ENCODE measurements around the gene WDR27. TPM values are rescaled to one million over a fixed set of nuclear protein-coding genes. Genes with fewer than 3 reads are reported as not detected.
A peak's percentile ranks its signal among the peaks of the same experiment; 100 is the strongest.
"Not testable (repeated sequence)": the region's sequence is repeated elsewhere in the genome, so short reads cannot be mapped to it uniquely, and the experiment has no call there.

Gene WDR27
- total RNA-seq, 1 donor from 2014 or later = 24.0 TPM

GRCh38 chr6:169617562-169617961 lies 84.3 kb downstream of the WDR27 start:
- no peak for DNase-seq (ENCODE audit: low read depth, low spot score)

DNA sequence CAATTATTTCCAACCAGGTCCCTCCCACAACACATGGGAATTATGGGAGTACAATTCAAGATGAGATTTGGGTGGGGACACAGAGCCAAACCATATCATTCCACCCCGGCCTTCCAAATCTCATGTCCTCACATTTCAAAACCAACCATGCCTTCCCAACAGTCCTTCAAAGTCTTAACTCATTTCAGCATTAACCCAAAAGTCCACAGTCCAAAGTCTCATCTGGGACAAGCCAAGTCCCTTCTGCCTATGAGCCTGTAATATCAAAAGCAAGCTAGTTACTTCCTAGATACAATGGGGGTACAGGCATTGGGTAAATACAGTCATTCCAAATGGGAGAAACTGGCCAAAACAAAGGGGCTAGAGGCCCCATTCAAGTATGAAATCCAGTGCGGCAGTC lies 93.2 kb downstream of the WDR27 start:
- not testable (repeated sequence) for DNase-seq (ENCODE audit: low read depth, low spot score)

DNA sequence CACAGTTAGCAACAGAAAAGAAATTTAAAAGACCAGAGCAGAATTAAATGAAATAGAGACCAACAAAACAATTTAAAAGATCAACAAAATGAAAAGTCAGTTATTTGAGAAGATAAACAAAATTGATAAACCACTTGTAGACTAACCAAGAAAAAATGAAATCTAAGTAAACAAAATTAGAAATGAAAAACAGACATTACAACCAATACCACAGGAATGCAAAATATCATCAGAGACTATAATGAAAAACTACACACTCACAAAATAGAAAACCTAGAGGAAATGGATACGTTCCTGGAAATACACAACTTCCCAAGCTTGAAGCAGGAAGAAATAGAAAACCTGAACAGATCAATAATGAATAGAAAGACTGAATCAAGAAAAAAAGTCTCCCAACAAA lies 97.8 kb downstream of the WDR27 start:
- DNase-seq (ENCODE audit: low read depth, low spot score) = no peak

DNA sequence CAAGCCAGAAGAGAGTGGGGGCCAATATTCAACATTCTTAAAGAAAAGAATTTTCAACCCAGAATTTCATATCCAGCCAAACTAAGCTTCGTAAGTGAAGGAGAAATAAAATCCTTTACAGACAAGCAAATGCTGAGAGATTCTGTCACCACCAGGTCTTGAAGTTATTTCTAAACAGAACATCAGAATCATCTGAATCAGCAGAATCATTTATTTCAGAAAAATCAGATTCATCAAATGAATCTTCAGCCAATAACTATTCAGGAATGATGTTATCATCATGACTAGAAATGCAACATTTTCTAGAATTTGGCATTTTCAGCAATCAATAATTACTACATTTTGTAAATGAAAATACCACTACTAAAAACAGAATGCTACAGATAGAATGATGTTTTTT lies 100.7 kb downstream of the WDR27 start:
- not testable (repeated sequence) for DNase-seq (ENCODE audit: low read depth, low spot score)

- no peak for DNase-seq (ENCODE audit: low read depth, low spot score)
Measured at GRCh38 chr6:169592558-169592957, 109.3 kb downstream of the WDR27 start.

GRCh38 chr6:169591616-169592015 lies 110.2 kb downstream of the WDR27 start:
- DNase-seq (ENCODE audit: low read depth, low spot score) = no peak

- no peak for DNase-seq (ENCODE audit: low read depth, low spot score)
Measured at GRCh38 chr6:169590376-169590939, 111.4 kb downstream of the WDR27 start.

DNA sequence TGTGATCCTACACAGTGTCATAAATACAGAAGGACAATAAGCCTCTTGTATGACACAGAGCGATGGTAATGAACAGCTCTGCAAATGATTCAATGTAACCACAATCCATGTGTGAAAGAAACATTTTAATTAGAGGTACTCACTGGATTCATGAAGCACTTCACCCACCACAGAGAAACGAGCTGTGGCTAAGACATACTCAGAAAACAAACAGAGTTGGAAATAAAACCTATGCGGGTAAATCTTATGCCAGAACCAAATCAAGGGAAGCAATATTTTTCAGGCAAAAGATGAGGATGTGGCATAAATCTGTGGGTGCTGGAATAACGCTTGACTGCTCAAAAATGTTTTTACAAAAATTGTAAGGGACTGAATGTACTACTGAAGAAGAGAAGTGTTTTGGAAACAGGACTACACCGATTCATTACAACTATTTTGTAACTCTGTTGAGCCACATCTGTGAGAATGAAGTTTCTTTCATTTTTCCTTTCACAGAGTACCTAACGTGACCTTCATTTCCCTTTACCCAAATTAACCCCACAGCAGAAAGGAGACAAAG lies 112.1 kb downstream of the WDR27 start:
- no peak for DNase-seq (ENCODE audit: low read depth, low spot score)

DNA sequence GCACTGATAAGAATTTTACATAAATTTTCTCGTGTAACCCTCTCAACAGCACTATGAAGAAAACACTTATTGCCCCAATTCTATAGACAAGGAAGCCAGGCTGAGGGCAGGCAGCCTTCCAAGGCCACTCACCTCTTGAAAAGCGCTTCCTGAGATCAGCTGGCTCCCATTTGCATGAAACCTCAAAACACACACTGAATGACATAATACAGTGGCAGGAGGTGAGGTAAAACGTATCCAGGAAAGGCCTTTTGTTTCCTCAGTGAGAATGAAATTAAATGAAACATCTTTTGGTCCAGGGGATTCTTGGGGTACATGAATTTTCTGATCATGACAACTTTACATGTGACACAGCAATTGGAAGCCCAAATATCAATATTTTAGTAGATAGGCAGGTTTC lies 112.5 kb downstream of the WDR27 start:
- DNase-seq (ENCODE audit: low read depth, low spot score) = peak; percentile 56

- DNase-seq (ENCODE audit: low read depth, low spot score) = no peak
Measured at GRCh38 chr6:169587975-169588374, 113.9 kb downstream of the WDR27 start.

DNA sequence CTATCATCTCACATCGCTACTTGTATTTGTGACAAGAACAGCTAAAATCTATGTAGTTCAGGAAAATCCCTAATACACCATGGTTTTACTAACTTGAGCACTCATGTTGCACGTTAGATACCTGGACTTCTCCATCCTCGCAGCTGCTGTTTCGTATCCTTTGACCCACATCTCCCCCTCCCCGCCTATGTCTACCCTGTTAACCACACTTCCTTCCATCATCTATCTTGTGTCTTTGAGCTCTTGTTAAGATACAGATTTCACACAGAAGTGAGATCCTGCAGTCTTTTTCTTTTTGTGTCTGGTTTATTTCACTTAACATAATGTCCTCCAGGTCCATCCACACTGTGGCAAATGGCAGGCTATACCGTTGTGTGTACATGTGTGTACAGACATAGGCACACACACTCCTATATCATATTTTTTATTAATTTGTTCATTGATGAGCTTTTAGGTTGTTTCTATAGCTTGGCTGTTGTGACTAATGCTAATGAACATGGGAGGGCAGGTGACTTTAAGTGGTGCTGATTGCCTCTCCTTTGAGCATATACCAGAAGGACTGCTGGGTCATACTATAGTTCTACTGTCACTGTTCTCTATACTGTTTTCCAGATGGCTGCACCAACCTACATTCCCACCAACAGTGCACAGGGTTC lies 117.8 kb downstream of the WDR27 start:
- no peak for DNase-seq (ENCODE audit: low read depth, low spot score)

DNA sequence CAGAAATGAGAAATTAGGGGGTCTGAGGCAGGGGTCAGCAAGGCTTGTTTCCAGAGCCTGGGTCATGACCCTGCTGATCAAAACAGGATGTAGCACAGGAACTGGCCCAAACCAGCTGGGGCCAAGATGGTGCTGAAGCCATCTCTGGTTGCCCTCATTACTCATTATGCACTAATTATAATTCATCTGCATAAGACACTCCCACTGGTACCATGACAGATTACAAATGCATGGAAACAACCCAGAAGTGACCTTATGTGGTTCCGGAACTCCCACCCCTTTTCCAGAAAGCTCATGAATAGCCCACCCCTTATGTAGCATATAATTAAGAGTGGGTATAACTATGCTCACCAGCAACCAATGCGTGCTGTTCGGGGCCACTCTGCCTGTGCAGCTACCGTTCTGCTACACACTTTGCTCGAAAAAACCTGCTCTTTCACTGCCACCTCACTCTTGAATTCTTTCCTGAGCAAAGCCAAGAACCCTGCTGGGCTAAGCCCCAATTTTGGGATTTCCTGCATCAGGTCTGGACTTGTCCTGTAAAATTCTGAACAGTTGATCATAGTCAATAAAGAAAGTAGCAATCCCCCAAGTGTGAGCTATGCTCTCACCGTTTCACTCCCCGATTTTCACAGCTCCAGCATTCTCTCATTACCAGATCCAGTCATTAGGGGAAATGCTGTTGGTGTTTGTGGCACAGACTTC lies 122.3 kb downstream of the WDR27 start:
- DNase-seq (ENCODE audit: low read depth, low spot score) = no peak

- DNase-seq (ENCODE audit: low read depth, low spot score) = no peak
Measured at GRCh38 chr6:169577974-169578373, 123.9 kb downstream of the WDR27 start.

DNA sequence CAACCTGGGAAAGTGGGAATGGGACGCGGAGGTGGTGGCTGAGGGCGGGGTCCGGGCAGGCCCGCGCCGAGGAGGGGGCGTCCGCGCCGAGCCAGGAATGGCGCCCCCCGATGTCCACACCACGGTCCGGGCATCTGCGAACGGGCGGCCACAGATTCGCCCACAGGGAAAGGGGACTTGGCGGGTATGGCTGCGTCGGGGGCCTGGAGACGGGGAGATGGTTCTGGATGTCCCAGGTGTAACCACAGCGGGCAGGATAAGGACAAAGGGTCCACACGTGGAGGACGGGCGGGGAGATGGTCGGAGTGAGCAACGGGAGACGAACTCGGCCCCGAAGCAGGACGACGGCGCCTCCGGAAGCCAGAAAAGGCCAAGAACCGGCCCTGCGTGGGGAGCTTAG lies 124.6 kb downstream of the WDR27 start:
- DNase-seq (ENCODE audit: low read depth, low spot score) = no peak

DNA sequence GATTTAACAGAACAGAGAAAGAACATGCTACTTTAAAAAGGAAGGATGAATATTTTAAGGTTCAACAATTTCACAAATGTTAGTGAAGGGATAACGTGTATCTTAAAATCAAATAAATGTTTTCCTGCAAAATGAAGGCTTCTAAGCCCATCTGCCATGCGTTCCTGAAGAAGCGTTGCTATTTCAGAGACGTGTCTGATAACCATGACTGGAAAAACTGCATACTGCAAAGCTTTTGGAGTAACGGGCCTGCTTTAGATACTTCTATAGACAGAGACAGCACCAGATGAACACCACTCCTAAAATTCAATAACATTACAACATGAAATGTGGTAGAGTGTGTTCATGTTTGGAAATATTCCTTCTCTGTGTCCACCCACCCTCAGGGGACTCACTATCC lies 126.0 kb downstream of the WDR27 start:
- DNase-seq (ENCODE audit: low read depth, low spot score) = no peak

GRCh38 chr6:169575365-169575764 lies 126.5 kb downstream of the WDR27 start:
- DNase-seq (ENCODE audit: low read depth, low spot score) = no peak

DNA sequence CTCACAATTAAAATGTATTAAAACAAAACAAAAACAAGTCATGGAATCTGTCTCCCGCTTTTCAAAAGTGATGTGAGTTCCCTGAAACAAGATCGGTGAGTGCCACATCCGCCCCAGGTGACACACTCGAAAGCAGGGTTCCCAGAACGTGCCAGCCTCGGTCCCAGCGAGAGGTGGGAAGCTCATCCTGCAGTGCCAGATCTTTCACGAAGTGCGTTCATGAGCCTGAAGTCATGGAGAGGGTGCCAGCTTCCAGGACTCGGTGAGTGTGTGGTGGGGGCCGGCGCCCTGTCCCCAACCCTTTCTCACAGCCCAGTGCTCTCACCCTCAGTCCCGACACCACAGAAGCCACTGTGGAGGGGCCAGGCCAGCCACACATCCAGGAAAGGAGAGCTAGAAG lies 127.4 kb downstream of the WDR27 start:
- DNase-seq (ENCODE audit: low read depth, low spot score) = no peak

DNA sequence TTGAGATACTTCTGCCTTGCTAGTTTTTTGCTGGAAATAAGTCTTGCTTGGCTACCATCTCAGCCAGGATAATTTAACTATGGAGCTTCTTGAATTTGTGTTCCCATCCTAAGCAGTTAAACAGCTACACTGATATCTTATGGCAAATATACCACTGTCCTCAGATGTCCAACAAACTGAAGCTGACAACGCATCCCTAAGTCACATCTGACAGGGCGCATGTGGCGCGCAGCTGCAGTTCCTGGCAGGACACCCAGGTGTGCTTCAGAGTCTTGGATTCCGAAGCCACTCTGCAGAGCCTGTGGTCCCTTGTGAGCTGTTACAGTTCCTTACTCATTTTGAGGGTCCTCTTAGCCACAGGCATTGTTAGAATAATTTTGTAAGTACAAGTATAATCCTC lies 127.9 kb downstream of the WDR27 start:
- DNase-seq (ENCODE audit: low read depth, low spot score) = no peak

DNA sequence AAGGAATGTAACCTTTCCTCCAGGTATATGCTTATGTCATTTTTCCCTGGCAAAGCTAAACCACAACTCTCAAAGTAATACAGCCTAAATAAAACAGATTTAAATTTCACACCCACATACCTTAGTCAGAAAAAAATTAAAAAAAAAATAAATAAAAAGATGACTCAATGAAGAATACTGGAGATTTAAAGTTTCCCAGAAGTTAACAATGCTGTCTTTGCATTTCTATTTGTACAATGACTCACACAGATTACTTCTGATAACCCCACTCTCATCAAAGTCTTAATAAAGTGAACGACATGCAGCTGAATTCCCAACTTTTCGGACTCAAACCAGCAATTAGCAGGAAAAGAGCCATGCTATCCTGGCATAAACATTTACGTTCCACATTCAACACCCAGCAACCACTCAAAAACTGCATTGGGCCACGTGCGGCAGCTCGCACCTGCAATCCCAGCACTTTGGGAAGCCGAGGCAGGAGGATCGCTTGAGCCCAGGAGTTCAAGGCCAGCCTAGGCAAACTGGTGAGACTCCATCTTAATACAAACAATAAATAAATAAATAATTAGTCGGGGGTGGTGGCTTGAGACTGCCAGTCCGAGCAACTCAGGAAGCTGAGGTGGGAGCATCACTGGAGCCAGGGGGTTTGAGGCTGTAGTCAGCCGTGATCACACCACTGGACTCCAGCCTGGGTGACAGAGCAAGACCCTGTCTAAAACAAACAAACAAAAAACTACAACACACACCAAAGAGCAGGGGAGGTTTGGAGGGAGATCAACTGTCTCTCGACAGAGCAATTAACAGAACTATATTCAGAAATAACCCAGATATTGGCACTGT lies 130.5 kb downstream of the WDR27 start:
- DNase-seq (ENCODE audit: low read depth, low spot score) = peak; percentile 32

DNA sequence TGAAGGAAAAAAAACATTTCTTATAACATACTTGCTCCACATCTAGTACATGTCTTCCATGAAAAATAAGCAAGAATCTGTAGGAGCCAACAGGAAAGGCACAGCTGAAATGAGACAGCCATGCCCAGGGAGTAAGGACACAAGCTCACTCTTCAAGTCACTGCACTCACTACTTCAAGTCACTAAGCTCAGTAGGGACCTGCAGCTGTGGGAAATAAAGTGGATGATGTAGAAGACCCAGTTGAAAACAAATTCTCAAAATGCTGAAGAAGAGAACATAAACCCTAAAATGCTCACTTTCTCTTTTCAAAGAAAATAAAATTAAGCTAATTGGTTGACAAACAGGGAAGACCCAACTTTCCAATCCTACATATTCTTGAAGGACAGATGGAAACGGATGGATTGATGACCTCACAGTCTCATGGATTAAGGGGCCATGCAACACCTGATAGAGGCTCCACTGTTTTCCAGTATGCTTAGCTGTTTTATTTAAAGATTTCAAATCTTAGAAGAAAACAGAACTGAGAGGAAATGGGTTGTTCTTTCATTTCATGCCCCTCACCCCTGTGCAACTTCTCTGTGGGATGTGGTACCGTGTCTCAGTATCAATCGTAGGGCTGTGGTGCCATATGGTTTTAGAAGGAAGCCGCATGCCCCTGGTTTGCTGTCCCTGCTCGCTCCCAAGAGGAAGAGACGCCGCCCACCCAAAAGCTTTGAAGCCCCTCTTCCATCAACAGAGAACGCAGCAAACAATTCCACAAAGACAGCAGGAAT lies 133.3 kb downstream of the WDR27 start:
- DNase-seq (ENCODE audit: low read depth, low spot score) = no peak

DNA sequence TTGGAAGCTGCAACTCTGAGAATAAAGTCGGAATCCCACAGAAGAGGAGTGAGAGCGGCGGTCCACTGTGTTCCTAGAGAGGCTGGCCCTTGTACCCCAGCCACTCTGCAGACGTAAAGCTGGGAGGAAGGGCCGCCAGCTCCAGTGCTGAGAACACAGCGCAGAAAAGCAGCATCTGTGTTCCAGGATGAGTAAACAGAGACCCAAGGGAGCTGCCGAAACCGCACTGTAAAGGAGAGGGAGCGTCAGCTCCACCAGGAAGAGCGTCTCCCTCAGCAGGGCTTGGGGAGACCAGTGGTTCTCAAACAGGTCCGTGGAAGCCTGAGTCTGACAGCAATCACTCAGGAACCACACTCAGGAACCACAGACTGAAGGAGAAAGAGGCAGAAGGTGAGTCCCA lies 134.0 kb downstream of the WDR27 start:
- no peak for DNase-seq (ENCODE audit: low read depth, low spot score)

Measured in pulmonary artery endothelial cell (primary cell).